ENCODE data around the gene RASSF8. TPM values are rescaled to one million over a fixed set of nuclear protein-coding genes. Genes with fewer than 3 reads are reported as not detected.

Gene RASSF8
- total and polyA plus RNA-seq, 2 donors: 20.9 to 63.1 TPM

DNA sequence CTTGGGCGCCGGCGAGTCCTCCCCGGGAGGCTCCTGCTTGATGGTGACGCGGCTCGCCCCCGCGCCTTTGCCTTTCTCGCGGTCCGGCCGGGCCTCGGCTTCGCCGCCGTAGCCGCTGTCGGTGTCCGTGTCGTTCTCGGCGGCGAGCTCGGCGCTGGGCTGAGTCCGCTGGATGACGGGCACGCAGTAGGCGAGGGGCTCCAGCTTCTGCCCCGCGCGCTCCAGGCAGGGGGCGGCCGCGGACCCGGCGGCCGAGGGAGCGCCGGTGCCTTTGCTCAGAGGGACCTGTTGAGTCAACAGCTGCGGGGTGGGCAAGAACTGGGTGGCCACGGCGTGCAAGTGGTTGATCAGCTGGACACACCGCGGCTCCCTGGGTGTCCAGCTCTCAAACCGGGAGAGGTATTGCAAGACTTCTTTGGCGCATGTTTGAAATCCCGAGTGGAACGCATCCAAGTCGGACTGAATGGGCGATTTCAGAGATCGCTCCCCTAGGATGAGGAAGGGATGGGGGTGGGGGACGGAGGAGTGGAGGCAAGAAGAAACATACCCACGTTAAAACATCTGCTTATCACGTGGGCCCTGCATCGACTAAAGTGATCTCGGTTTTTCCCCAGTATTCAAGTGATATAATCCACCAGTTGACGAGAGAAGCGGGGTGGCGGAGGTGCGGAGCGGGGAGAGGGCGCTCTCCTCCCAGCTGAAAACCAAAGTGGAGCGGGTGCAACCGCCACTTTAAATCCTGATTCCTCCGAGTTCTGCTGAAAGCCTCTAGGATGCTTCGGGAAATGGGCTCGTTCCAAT is 164.4 kb downstream of the RASSF8 start:
- Histone ChIP-seq H3K4me3 (ENCODE audit: low read depth, low read length) (peak overlapping the region; percentile 93), H3K36me3 (ENCODE audit: insufficient read depth) (no peaks in the 10 kb centered on the region), H3K27ac (ENCODE audit: low read depth) (peak overlapping the region; percentile 98), H3K4me1 (ENCODE audit: insufficient read depth) (no peaks in the 10 kb centered on the region)
- no peak for DNase-seq (ENCODE audit: extremely low spot score)
- WGBS: under 1% methylated on average over 69 of the region's 69 CpGs

DNA sequence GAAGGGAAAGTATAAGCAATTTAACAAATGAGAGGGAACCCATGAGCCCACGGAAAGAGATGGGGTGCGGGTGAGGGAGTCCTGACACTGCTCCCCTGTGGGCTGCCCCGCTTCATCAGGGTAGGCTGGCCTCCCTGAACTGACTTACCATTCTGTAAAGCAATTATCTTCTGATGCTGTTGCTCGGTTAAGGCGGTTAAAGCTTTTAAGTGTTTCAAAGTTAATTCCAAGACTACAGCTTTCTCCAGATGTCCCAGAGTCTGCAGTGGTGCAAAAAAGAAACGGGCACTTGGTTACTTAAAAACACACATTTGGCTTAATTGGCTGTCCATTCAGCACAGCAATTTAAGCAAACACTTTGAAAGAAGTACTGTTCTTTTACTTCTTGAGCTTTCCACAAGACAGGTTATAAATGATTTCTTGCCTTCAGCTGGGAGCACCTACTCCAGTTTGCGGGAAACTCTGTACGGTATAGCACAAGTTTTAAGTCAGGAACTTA is 165.0 kb downstream of the RASSF8 start:
- no peak for DNase-seq (ENCODE audit: extremely low spot score)
- no peaks in the 10 kb centered on the region for H3K36me3 ChIP-seq (ENCODE audit: insufficient read depth)
- no peaks in the 10 kb centered on the region for H3K4me1 ChIP-seq (ENCODE audit: insufficient read depth)
- 13% methylated on average over 8 of the region's 8 CpGs for WGBS
- peak overlapping the region; percentile 43 for H3K27ac ChIP-seq (ENCODE audit: low read depth)
- H3K4me3 ChIP-seq (ENCODE audit: low read depth, low read length): peak overlapping the region; percentile 93

DNA sequence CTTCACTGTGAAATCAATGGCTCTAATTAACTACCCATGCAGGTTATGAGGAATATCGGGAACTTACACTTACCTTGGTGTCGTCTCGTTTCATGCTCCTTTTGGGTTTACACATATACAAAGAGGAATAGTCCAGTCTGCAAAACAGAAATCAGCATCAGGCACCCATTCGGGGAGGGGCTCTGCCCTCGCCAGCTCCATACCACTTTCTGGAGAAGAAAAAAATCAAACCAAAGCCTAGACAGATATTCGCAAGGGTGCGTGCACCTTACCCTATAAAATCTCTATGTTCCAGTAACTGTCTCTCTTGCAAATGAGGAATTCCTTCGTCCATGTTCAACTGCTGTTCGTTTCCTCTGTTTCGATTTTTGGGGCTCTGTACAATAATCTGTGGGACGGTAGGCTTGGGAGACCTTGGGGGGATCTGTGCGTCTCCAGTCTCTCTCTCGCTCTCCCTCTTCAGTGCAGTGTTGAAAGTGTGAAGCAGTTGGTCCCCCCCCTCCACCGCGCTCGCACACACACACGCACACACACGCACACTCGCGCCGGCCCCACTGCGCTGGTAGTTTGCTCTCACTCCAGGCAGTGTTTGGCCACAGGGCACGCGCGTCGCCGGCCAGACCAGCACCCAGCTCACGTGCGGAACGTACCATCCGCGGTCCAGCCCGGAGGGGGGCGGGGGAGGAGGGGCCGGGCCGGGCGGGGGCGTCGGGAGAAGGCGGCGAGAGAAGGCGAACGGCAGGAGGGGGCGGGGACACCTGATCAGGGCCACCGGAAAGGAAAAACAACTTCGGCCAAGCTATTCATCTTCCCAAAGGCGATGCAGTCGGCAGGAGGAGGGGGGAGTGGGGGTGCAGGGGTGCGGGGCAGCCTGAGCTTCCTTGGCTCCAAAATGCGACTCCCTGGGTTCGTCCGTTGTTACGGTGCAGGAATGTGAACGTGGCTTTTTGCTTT is 166.2 kb downstream of the RASSF8 start, which contains the start of gene BHLHE41:
Gene BHLHE41, minus strand, starts transcription at position 592 of the 954 bp plus-strand sequence. Its CDS starts 258 bp downstream, at position 334.
- no peak for DNase-seq (ENCODE audit: extremely low spot score)
- Histone ChIP-seq H3K36me3 (ENCODE audit: insufficient read depth) (no peaks in the 10 kb centered on the region), H3K4me3 (ENCODE audit: low read depth, low read length) (peak within 1 kb of the TSS; percentile 93), H3K4me1 (ENCODE audit: insufficient read depth) (no peaks in the 10 kb centered on the region), H3K27ac (ENCODE audit: low read depth) (peak within 1 kb of the TSS; percentile 94)
- WGBS: 2% methylated on average over 54 of the region's 54 CpGs

DNA sequence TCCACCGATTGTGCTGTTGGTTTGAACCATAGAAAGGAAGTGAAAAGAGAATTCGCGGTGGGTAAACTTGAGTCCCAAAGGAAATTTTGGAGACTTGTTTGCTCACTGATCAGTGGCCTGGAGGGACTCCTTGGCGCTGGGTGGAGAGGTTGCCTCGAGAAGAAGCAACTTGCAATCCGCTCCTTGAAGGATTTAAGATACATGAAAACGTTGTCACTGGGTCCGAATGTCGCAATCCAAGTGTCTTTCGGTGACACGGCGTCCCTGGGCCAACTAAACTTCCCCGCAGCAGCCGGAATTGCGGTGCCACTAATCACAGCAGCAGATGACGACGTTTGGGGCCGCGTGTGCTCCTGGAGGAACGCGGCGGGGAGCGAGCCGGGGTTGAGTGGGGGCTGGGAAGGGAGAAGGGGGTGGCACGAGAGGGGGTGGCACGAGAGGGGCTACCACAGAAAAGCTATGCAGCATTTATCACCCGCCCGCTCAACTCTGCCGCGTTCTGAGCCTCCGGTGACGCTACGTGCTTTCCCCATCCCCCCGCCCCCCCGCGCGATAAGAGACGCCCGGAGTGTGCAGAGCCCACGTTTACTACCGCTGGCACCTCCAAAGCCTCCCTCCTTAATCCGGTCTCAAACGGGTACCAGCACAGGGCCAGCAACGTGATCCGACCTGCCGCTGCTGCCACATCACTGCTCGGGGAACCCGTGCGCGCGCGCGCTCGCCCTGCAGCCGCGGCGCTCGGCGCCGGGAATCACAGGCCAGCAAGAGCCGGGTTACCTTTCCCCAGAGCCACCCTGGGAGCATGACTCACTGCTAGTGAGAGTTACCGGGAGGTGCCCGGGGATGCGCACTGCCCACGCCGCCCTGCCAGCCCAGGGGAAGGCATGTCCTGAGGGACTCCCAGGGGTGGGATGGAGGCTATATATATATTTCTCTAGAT is 167.2 kb downstream of the RASSF8 start:
- Histone ChIP-seq H3K4me3 (ENCODE audit: low read depth, low read length) (peak overlapping the region; percentile 93), H3K36me3 (ENCODE audit: insufficient read depth) (no peaks in the 10 kb centered on the region), H3K4me1 (ENCODE audit: insufficient read depth) (no peaks in the 10 kb centered on the region), H3K27ac (ENCODE audit: low read depth) (peak overlapping the region; percentile 94)
- DNase-seq (ENCODE audit: extremely low spot score): no peak
- WGBS: under 1% methylated on average over 66 of the region's 66 CpGs

DNA sequence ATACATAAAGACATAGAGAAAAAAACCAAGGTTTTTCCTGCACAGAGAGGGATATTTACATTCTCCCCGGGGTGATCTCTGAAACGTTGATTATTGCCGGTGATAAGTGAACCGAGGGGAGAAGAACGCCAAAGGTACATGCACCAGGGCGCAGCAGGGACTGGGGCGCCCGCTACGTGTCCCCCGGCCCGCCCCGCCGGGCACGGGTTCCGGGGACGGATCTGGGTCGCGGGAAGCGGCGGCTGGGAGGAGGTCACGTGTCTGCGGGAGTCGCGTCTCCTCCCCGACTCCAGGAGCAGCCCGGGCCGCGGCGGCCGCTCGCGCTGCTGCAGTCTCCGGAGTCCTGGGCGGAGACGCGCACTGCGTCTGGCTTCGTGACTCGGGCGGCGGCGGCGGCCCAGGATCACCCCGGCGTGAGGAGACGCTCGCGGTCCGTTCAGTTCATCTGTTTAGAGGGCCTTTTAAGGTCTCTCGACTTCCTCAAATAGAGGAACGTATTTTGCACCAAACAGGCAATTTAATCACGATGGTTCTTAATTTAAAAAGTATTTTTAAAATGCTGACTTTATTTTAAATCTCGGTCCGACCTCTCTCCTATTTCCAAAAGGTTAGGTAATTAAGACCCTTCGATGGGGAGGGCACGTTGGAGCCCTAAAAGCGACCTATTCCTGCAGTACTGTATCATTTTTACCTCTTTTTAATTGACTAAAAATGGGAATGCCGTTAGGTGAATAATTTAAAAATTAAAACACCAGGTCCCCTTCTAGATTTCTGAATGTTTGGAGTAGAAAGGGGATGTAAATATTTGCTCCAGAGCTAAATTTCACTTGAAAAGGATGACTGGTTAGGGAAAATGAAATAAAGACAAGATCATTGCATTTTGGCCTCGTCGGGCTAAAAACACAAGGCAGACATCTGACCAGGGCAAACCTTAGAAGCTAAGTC is 168.1 kb downstream of the RASSF8 start:
- no peak for DNase-seq (ENCODE audit: extremely low spot score)
- WGBS: 6% methylated on average over 60 of the region's 60 CpGs
- peak overlapping the region; percentile 93 for H3K4me3 ChIP-seq (ENCODE audit: low read depth, low read length)
- H3K4me1 ChIP-seq (ENCODE audit: insufficient read depth): no peaks in the 10 kb centered on the region
- H3K27ac ChIP-seq (ENCODE audit: low read depth): peak overlapping the region; percentile 94
- H3K36me3 ChIP-seq (ENCODE audit: insufficient read depth): no peaks in the 10 kb centered on the region

DNA sequence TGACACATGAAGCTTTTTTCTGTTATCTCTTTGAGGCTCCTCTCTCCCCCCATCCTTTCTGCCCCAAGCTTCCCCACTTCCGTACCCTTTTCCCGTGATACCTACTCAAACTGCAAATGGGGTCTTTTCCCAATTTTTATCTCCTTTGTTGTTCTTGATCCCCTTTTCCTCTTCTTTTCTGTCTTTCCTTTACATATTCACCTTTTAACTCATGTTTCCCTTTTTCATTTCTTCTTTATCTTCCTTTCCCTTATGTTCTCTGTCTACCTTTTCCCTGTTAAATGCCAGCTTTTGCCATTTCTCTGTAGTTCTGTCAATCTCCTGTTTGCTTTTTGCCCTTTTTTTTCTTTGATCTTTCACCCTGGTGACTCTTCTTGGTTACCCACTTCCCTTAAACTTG is 168.9 kb downstream of the RASSF8 start:
- no peak for DNase-seq (ENCODE audit: extremely low spot score)
- Histone ChIP-seq H3K4me1 (ENCODE audit: insufficient read depth) (no peaks in the 10 kb centered on the region), H3K27ac (ENCODE audit: low read depth) (no peak overlapping the region), H3K36me3 (ENCODE audit: insufficient read depth) (no peaks in the 10 kb centered on the region), H3K4me3 (ENCODE audit: low read depth, low read length) (no peak overlapping the region)
- 94% methylated on average over 2 of the region's 2 CpGs for WGBS

DNA sequence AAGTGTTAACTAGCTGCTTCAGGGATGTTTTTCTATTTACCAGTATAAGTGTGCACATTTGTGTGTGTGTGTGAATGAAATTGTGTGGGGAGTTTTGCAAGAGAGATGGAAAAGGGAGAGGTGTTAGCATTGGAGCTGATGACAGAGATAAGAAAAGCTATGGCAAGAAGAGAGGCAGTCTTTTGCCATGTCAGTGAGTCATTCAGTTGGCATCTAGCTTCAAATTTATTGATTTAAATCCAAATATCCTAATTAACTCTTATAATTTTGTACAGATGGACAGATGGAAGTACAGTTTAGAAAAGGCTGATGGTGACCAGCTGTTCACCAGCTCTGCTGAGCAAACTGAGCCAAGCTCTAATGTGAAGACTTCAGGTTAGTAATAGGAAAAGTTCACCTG is 169.7 kb downstream of the RASSF8 start:
- no peak overlapping the region for H3K27ac ChIP-seq (ENCODE audit: low read depth)
- DNase-seq (ENCODE audit: extremely low spot score): no peak

More for the DNA sequence above, 169.7 kb downstream of the RASSF8 start:
- Histone ChIP-seq H3K4me3 (ENCODE audit: low read depth, low read length) (no peak overlapping the region), H3K36me3 (ENCODE audit: insufficient read depth) (no peaks in the 10 kb centered on the region), H3K4me1 (ENCODE audit: insufficient read depth) (no peaks in the 10 kb centered on the region)

Other genes with a start within 250 kb of the RASSF8 start
- gene BHLHE41, start 166.4 kb downstream of the RASSF8 start, total RNA-seq: 3.5 TPM
- gene BHLHE41, start 166.4 kb downstream of the RASSF8 start, polyA plus RNA-seq: 10.1 TPM
- gene SSPN, start 236.9 kb downstream of the RASSF8 start, total RNA-seq: 78.5 TPM
- 50.2 TPM for gene SSPN, start 236.9 kb downstream of the RASSF8 start, polyA plus RNA-seq

Data from urinary bladder (tissue), 4 donors.